SK-N-SH (cell line): ENCODE measurements around the gene MYBBP1A. TPM values are rescaled to one million over a fixed set of nuclear protein-coding genes. Genes with fewer than 3 reads are reported as not detected.

ENCODE experiments used
- CTCF ChIA-PET: fragments of 300-600, 350-600 bp; formaldehyde crosslinking; extraction: SDS; loops from one replicate; lab custom pipeline; 2021; lab: Yijun Ruan, JAX
- POLR2A ChIA-PET: fragments of 350-600 bp; sonication (Branson Sonifier 250); formaldehyde crosslinking; extraction: SDS; loops from one replicate; lab custom pipeline; 2020; ENCODE audit warnings: antibody characterized with exemption, inconsistent platforms; lab: Yijun Ruan, JAX
- DNase-seq: peaks from one replicate; pipeline ENCODE4 v3.0.0; 2012
- H2AFZ ChIP-seq: fragments of 200-600 bp; sonication (generic); 2 replicates; pipeline ENCODE4 v1.8.1; 2016; ENCODE audit warnings: antibody characterized with exemption, mild to moderate bottlenecking, low read depth
- H3F3A ChIP-seq: fragments of 200-600 bp; sonication (generic); replicated peaks from 2 replicates; pipeline ENCODE3; 2016; ENCODE audit warnings: antibody characterized with exemption, mild to moderate bottlenecking; ENCODE audit not compliant: insufficient read depth
- H3K27ac ChIP-seq, 2 experiments: fragments of 200-500 bp in 1 of 2; fragments of 200-600 bp in 1 of 2; sonication (Bioruptor generic) in 1 of 2; sonication (generic), shearing (Covaris generic) in 1 of 2; 2 replicates each; pipeline versions ENCODE4 v1.5.1 to v1.6.1; 2014 to 2016; ENCODE audit warnings: low read depth in 2 of 2, inconsistent platforms in 1 of 2, low read length in 1 of 2, mild to moderate bottlenecking in 1 of 2, mixed read lengths in 1 of 2
- H3K27me3 ChIP-seq: fragments of 200-600 bp; sonication (generic), shearing (Covaris generic); 2 replicates; pipeline ENCODE4 v1.6.1; 2016; ENCODE audit warnings: mixed run types; ENCODE audit not compliant: insufficient read depth
- H3K36me3 ChIP-seq, 2 experiments: fragments of 200-500 bp in 1 of 2; fragments of 200-600 bp in 1 of 2; sonication (Bioruptor generic) in 1 of 2; sonication (generic) in 1 of 2; replicated peaks in 1 of 2; 2 replicates each; pipeline versions ENCODE3 to v1.5.1; 2014 to 2016; ENCODE audit warnings: low read length in 1 of 2, mild to moderate bottlenecking in 1 of 2; ENCODE audit not compliant: insufficient read depth in 2 of 2, control insufficient read depth in 1 of 2
- H3K4me1 ChIP-seq, 2 experiments: fragments of 200-500 bp in 1 of 2; fragments of 200-600 bp in 1 of 2; sonication (Bioruptor generic) in 1 of 2; sonication (generic), shearing (Covaris generic) in 1 of 2; 2 replicates each; pipeline versions ENCODE4 v1.5.1 to v1.6.1; 2014 to 2016; ENCODE audit warnings: low read depth in 1 of 2, low read length in 1 of 2, mixed run types in 1 of 2; ENCODE audit not compliant: insufficient read depth in 2 of 2, control insufficient read depth in 1 of 2
- H3K4me2 ChIP-seq: fragments of 200-600 bp; sonication (generic), shearing (Covaris generic); 2 replicates; pipeline ENCODE4 v1.6.1; 2017; ENCODE audit warnings: mixed run types
- H3K4me3 ChIP-seq, 2 experiments: fragments of 200-500 bp in 1 of 2; fragments of 200-600 bp in 1 of 2; sonication (Bioruptor generic) in 1 of 2; sonication (generic), shearing (Covaris generic) in 1 of 2; 2 replicates each; pipeline versions ENCODE4 v1.5.1 to v1.8.1; 2014 to 2016; ENCODE audit warnings: low read depth in 2 of 2, inconsistent platforms in 1 of 2, low read length in 1 of 2, mild to moderate bottlenecking in 1 of 2, mixed read lengths in 1 of 2, moderate library complexity in 1 of 2
- H3K79me2 ChIP-seq: fragments of 200-600 bp; sonication (generic); 2 replicates; pipeline ENCODE4 v1.8.1; 2017; ENCODE audit warnings: mild to moderate bottlenecking; ENCODE audit not compliant: insufficient read depth
- H3K9ac ChIP-seq: fragments of 200-600 bp; sonication (generic); 2 replicates; pipeline ENCODE4 v1.6.1; 2017; ENCODE audit warnings: mixed run types
- H3K9me2 ChIP-seq: fragments of 200-600 bp; sonication (generic); 2 replicates; pipeline ENCODE4 v1.6.1; 2017; ENCODE audit warnings: mixed run types
- H3K9me3 ChIP-seq: fragments of 200-600 bp; sonication (generic); 2 replicates; pipeline ENCODE4 v1.6.1; 2017; ENCODE audit warnings: mixed run types, mild to moderate bottlenecking, moderate library complexity
- H4K20me1 ChIP-seq: fragments of 200-600 bp; sonication (generic); 2 replicates; pipeline ENCODE4 v1.6.1; 2017; ENCODE audit warnings: mild to moderate bottlenecking, mixed run types; ENCODE audit not compliant: insufficient read depth
- CHD2 ChIP-seq: fragments of 150-350 bp; IDR thresholded peaks from 2 replicates; pipeline ENCODE4 v1.6.1; 2018; ENCODE audit warnings: low read length; ENCODE audit not compliant: partially characterized antibody
- ELF1 ChIP-seq: IDR thresholded peaks from 2 replicates; pipeline ENCODE4 v1.4.0; 2012
- EP300 ChIP-seq, 2 experiments: IDR thresholded peaks; 2 replicates each; pipeline versions ENCODE4 v1.4.0 to v1.6.1; 2012; ENCODE audit warnings: borderline replicate concordance in 1 of 2, low read depth in 1 of 2, low read length in 1 of 2
- EZH2phosphoT487 ChIP-seq: fragments of 200-600 bp; sonication (generic); IDR thresholded peaks from 2 replicates; pipeline ENCODE4 v1.6.1; 2017; ENCODE audit warnings: low read depth, mixed run types, mild to moderate bottlenecking, antibody characterized with exemption, moderate library complexity, borderline replicate concordance
- FOSL2 ChIP-seq: IDR thresholded peaks from 2 replicates; pipeline ENCODE4 v1.4.0; 2012; ENCODE audit warnings: low read depth, mild to moderate bottlenecking, moderate library complexity, borderline replicate concordance
- FOXJ3 ChIP-seq: sonication (generic); formaldehyde crosslinking; IDR thresholded peaks from 2 replicates; pipeline ENCODE4 v1.5.1; 2020; ENCODE audit warnings: mild to moderate bottlenecking, missing genetic modification reagents
- FOXM1 ChIP-seq: IDR thresholded peaks from 2 replicates; pipeline ENCODE4 v1.4.0; 2012; ENCODE audit warnings: low read depth, mild to moderate bottlenecking
- GABPA ChIP-seq: IDR thresholded peaks from 2 replicates; pipeline ENCODE4 v1.4.0; 2012; ENCODE audit warnings: low read depth, mild to moderate bottlenecking
- GATA2 ChIP-seq: sonication (generic); formaldehyde crosslinking; IDR thresholded peaks from 2 replicates; pipeline ENCODE4 v1.5.0; 2020; ENCODE audit warnings: mild to moderate bottlenecking, missing genetic modification reagents
- IRF3 ChIP-seq: fragments of 150-350 bp; IDR thresholded peaks from 2 replicates; pipeline ENCODE4 v1.6.1; 2016; ENCODE audit warnings: mild to moderate bottlenecking, low read depth, low read length
- MEF2A ChIP-seq: IDR thresholded peaks from 2 replicates; pipeline ENCODE4 v1.4.0; 2012; ENCODE audit warnings: low read depth, borderline replicate concordance
- MXI1 ChIP-seq: IDR thresholded peaks from 2 replicates; pipeline ENCODE4 v1.6.1; 2012; ENCODE audit warnings: mild to moderate bottlenecking, low read depth, low read length, improper control_type of control experiment
- NFIC ChIP-seq: IDR thresholded peaks from 2 replicates; pipeline ENCODE4 v1.4.0; 2012; ENCODE audit warnings: borderline replicate concordance
- NRF1 ChIP-seq: IDR thresholded peaks from 2 replicates; pipeline ENCODE4 v1.6.1; 2012; ENCODE audit warnings: low read depth, mild to moderate bottlenecking, low read length
- RAD21 ChIP-seq: IDR thresholded peaks from 2 replicates; pipeline ENCODE4 v1.6.1; 2012; ENCODE audit warnings: mild to moderate bottlenecking, low read length
- RCOR1 ChIP-seq: fragments of 150-350 bp; IDR thresholded peaks from 2 replicates; pipeline ENCODE4 v1.6.1; 2017; ENCODE audit warnings: antibody characterized with exemption, low read length
- REST ChIP-seq: IDR thresholded peaks from 2 replicates; pipeline ENCODE4 v1.6.1; 2012; ENCODE audit warnings: mild to moderate bottlenecking, low read depth, low read length, moderate library complexity
- RFX5 ChIP-seq: IDR thresholded peaks from 2 replicates; pipeline ENCODE4 v1.6.1; 2012; ENCODE audit warnings: mild to moderate bottlenecking, improper control_type of control experiment, low read length
- SIN3A ChIP-seq: IDR thresholded peaks from 2 replicates; pipeline ENCODE4 v1.6.1; 2012; ENCODE audit warnings: low read depth, mild to moderate bottlenecking, low read length, moderate library complexity, borderline replicate concordance
- SMC3 ChIP-seq: IDR thresholded peaks from 2 replicates; pipeline ENCODE4 v1.6.1; 2012; ENCODE audit warnings: low read depth, low read length, improper control_type of control experiment
- TAF1 ChIP-seq: IDR thresholded peaks from 2 replicates; pipeline ENCODE4 v1.6.1; 2012; ENCODE audit warnings: low read depth, mild to moderate bottlenecking, low read length, moderate library complexity, borderline replicate concordance
- TCF12 ChIP-seq: IDR thresholded peaks from 2 replicates; pipeline ENCODE4 v1.4.0; 2012
- USF1 ChIP-seq: IDR thresholded peaks from 2 replicates; pipeline ENCODE4 v1.4.0; 2012; ENCODE audit warnings: low read depth, borderline replicate concordance
- ZBTB33 ChIP-seq: IDR thresholded peaks from 2 replicates; pipeline ENCODE4 v1.4.0; 2012; ENCODE audit warnings: low read depth, borderline replicate concordance
- WGBS: methylation state at CpG from one replicate; pipeline ENCODE4 v1.1.6; 2017; ENCODE audit warnings: low lambda C conversion rate; 5-methylcytosine and 5-hydroxymethylcytosine counted together
- polyA plus RNA-seq, 3 experiments: library from polyadenylated mRNA; depleted of rRNA; stranded (reverse); fragments of >200 nt; gene quantifications; 2 replicates each; pipeline ENCODE4 v1.2.3, GENCODE V29; 2012
- TF ChIP-seq, protein P1 (sequence below): fragments of 200-600 bp; sonication (generic); IDR thresholded peaks from 2 replicates; pipeline ENCODE4 v1.6.1; 2017; ENCODE audit warnings: antibody characterized with exemption, mild to moderate bottlenecking, moderate library complexity

MYBBP1A gene
- polyA plus RNA-seq, 1 of the 3 experiments (the other 2 are of a cell fraction): 93.0 TPM

GRCh38 chr17:4604111-4604644 lies 49.0 kb upstream of the MYBBP1A start:
- Histone ChIP-seq H2AFZ (no peak overlapping the region), H3K4me2 (no peak overlapping the region), H3K27ac (no peak overlapping the region), H3K9me3 (no peaks in the 10 kb centered on the region), H3K9me2 (no peaks in the 10 kb centered on the region), H3K79me2 (no peaks in the 10 kb centered on the region), H3K9ac (no peak overlapping the region), H3K4me3 (no peak overlapping the region), H4K20me1 (no peaks in the 10 kb centered on the region), H3F3A (no peaks in the 10 kb centered on the region), H3K4me1 (peaks cover 0 to 21% of the 10 kb centered on the region in 2 experiments; a peak in 1 of 4 replicates), H3K27me3 (peaks cover 12% of the 10 kb centered on the region), H3K36me3 (no peaks in the 10 kb centered on the region)
- peak; percentile 91 for DNase-seq
- 62% methylated on average over 12 of the region's 18 CpGs for WGBS
- CTCF ChIA-PET: interaction anchor here (1.0 to 4.1 kb wide), 3 partner anchors 18 to 37 kb away, joined by 3 to 31 read pairs (median 3); no protein-coding TSS in a partner anchor
- POLR2A ChIA-PET: no interaction called here
- TF ChIP-seq TAF1 (no peak), GATA2 (CRISPR knock-in tag) (peak; percentile 62), RFX5 (no peak), GABPA (no peak), FOSL2 (no peak), SIN3A (no peak), EZH2phosphoT487 (no peak), MXI1 (peak; percentile 82; the same call in 1 of the 2 replicates), USF1 (no peak), CHD2 (peak; percentile 54), RCOR1 (peak; percentile 86), ZBTB33 (no peak), NFIC (peak; percentile 82), REST (no peak), FOXM1 (no peak), IRF3 (no peak), EP300 (IDR thresholded peaks at IDR 0.05; ENCODE audit: borderline replicate concordance in 1 of 2, low read depth in 1 of 2, low read length in 1 of 2) (peak in 1 of 2 experiments; percentile 69; a peak in 2 of 4 replicates), ELF1 (no peak), FOXJ3 (CRISPR knock-in tag) (peak; percentile 78; the same call in 1 of the 2 replicates), TCF12 (peak; percentile 50; the same call in 1 of the 2 replicates), NRF1 (no peak), MEF2A (no peak), SMC3 (no peak; the same call in 1 of the 2 replicates), RAD21 (0 out of 2 replicates have a peak, but pooled peaks have one; percentile 19)
- TF ChIP-seq, protein P1, sequence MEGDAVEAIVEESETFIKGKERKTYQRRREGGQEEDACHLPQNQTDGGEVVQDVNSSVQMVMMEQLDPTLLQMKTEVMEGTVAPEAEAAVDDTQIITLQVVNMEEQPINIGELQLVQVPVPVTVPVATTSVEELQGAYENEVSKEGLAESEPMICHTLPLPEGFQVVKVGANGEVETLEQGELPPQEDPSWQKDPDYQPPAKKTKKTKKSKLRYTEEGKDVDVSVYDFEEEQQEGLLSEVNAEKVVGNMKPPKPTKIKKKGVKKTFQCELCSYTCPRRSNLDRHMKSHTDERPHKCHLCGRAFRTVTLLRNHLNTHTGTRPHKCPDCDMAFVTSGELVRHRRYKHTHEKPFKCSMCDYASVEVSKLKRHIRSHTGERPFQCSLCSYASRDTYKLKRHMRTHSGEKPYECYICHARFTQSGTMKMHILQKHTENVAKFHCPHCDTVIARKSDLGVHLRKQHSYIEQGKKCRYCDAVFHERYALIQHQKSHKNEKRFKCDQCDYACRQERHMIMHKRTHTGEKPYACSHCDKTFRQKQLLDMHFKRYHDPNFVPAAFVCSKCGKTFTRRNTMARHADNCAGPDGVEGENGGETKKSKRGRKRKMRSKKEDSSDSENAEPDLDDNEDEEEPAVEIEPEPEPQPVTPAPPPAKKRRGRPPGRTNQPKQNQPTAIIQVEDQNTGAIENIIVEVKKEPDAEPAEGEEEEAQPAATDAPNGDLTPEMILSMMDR: no peak
